ENCODE measurements around the gene PHF21B.
A peak's percentile ranks its signal among the peaks of the same experiment; 100 is the strongest.

DNA sequence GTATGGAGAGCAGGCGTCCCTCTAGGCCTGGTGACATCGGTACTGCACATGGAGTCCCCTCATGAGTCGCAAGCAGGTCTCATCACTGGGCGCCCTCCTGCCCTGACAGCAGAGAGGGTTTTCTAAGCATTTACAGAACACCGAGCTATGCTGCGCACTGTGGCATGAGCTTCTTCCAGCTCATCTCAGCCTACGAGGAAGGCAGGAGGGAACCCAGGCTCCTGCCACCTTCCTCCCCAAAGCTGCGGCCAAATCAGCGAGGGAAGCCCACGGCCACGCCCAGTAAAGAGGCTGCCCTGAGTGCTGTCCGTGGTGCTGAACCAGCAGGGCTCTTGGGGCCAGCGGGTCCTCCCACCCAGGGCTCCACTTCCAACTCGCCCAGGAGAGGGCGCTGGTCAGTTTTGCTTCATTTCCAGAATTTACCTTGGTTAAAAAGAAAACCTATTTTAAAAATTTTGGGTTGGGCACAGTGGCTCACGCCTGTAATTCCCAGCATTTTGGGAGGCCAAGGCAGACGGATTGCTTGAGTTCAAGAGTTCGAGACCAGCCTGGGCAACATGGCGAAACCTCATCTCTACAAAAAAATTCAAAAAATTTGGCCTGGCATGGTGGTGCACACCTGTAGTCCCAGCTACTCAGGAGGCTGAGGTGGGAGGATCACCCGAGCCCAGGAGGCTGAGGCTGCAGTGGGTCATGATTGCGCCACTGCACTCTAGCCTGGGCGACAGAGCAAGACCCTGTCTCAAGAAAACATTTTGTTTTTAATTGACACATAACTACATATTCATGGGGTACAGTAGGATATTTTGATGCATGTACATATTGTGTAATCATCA lies 34.2 kb downstream of the PHF21B start:
- TF ChIP-seq, protein P1, sequence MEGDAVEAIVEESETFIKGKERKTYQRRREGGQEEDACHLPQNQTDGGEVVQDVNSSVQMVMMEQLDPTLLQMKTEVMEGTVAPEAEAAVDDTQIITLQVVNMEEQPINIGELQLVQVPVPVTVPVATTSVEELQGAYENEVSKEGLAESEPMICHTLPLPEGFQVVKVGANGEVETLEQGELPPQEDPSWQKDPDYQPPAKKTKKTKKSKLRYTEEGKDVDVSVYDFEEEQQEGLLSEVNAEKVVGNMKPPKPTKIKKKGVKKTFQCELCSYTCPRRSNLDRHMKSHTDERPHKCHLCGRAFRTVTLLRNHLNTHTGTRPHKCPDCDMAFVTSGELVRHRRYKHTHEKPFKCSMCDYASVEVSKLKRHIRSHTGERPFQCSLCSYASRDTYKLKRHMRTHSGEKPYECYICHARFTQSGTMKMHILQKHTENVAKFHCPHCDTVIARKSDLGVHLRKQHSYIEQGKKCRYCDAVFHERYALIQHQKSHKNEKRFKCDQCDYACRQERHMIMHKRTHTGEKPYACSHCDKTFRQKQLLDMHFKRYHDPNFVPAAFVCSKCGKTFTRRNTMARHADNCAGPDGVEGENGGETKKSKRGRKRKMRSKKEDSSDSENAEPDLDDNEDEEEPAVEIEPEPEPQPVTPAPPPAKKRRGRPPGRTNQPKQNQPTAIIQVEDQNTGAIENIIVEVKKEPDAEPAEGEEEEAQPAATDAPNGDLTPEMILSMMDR (IDR thresholded peaks at IDR 0.05), result peak; percentile 71 to 78 (median 76)
- TF ChIP-seq POLR2A (IDR thresholded peaks at IDR 0.05), result no peak
